SK-N-MC (cell line): Measurements from ENCODE around the gene COX4I2.

Experiments
- DNase-seq: peaks from one replicate; pipeline ENCODE4 v3.0.0-alpha.2; 2011; ENCODE audit warnings: low read depth, low spot score
- H3K27ac ChIP-seq: fragments of 200-600 bp; sonication (generic); 2 replicates; pipeline ENCODE4 v1.5.1; 2016; ENCODE audit warnings: mixed run types
- H3K36me3 ChIP-seq: fragments of 200-600 bp; sonication (generic); 2 replicates; pipeline ENCODE4 v1.6.1; 2017; ENCODE audit warnings: antibody characterized with exemption, low read length, mixed read lengths; ENCODE audit not compliant: insufficient read depth
- H3K4me3 ChIP-seq: fragments of 200-600 bp; sonication (generic); 2 replicates; pipeline ENCODE4 v1.5.1; 2016
- H3K9ac ChIP-seq: fragments of 200-600 bp; sonication (generic); 2 replicates; pipeline ENCODE4 v1.8.0; 2017; ENCODE audit warnings: mixed run types, mixed read lengths; ENCODE audit not compliant: insufficient read length
- H3K9me3 ChIP-seq: fragments of 200-600 bp; sonication (generic); 2 replicates; pipeline ENCODE4 v1.6.1; 2017; ENCODE audit warnings: low read depth, mild to moderate bottlenecking, antibody characterized with exemption, low read length, moderate library complexity, mixed read lengths
- EZH2 ChIP-seq: fragments of 200-600 bp; sonication (generic); IDR thresholded peaks from one replicate; pipeline ENCODE4 v1.6.1; 2017; ENCODE audit warnings: antibody characterized with exemption
- FOXP2 ChIP-seq: optimal IDR thresholded peaks from 2 replicates; pipeline ENCODE3; 2011; ENCODE audit warnings: mild to moderate bottlenecking, moderate library complexity; ENCODE audit not compliant: insufficient read depth; ENCODE audit errors: extremely low read length, control extremely low read depth
- POLR2AphosphoS5 ChIP-seq: IDR thresholded peaks from 2 replicates; pipeline ENCODE4 v1.6.1; 2012; ENCODE audit warnings: mild to moderate bottlenecking, low read depth, low read length, borderline replicate concordance

The COX4I2 gene

DNA sequence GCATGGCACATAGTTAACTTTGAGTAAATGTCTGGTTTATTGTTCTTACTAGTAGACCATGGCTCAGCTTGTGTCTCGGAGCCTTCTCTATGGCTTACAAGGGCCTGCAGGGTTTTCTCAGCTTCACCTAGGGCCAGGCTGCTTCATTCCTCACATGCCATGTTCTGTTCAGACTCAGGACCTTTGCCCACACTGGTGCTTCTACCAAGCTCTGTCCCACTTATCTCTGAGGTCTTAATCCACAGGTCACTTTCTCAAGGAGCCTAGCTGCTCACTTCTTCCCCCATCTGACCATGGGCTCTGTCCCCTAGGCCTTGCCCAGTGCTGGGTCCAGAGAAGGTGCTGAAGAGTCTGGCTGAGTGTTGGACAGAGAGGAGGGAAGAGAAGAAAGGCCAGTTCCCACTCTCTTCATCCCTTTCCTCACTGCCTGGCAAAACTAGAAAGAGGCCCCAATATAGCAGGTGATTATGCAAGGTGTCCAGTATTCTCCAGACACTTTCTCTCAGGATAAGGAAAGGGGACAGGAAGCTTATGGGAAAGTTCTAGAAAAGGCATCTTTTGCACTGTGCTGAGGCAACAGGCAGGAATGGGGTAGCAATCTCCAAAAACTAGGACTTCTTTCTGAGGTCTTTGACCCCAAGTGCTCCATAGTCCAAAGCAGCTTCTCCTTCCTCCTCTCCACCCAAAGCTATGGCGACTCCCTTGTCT lies 40.0 kb downstream of the COX4I2 start:
- TF ChIP-seq FOXP2 (no peak), POLR2AphosphoS5 (no peak), EZH2 (no peak)
- DNase-seq, result no peak
- no peaks in the 10 kb centered on the region for H3K9me3 ChIP-seq
- no peaks in the 10 kb centered on the region for H3K36me3 ChIP-seq
- H3K4me3 ChIP-seq, result no peak overlapping the region
- no peak overlapping the region for H3K27ac ChIP-seq
- H3K9ac ChIP-seq, result no peak overlapping the region

DNA sequence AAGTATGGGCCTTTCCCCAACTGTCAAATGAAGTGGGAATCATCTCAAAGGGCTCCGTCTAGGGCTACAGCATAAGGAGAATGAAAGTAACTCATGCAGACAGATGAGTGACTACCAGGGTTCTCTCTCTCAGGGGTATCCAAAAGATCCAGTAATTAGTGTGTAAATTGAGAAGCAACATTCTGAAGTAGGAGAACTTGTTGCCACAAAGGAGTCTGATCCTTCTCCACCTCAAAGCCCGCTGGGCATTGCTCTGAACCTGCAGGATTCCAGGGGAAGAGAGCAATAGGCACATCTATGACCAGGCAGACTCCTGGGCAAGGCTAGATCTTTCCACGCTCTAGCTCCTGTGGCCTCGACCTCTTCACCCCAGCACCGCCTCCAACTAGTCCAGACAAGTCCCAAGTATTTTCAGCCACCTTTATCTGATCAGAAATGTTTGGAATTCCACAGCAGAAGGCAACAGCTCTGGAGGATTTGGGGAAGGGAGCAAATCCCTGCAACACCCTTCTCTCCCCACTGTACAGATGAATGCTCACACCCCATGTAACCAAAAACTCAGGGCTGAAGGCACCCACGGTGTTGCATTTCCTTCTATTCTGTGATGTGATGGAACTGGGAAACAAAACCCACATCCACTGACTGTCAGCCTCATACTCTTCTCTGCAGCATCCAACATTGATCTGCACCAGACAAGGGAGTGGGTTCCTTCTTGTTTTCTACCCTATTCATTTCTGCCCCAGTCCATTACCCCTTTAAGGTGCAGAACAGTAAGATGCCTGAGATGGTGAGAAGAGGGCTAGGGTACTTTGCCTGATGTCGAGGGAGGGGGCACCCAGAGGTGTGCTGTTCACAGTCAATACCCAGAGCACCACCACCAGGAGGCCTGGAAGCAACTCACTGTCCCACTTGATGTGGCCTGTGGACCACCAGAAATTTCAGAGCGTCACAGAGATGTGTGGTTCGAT lies 41.0 kb downstream of the COX4I2 start:
- TF ChIP-seq EZH2, result no peak
- TF ChIP-seq POLR2AphosphoS5, result no peak
- TF ChIP-seq FOXP2, result no peak
- no peak for DNase-seq
- no peaks in the 10 kb centered on the region for H3K36me3 ChIP-seq
- no peak overlapping the region for H3K4me3 ChIP-seq
- no peaks in the 10 kb centered on the region for H3K9me3 ChIP-seq
- no peak overlapping the region for H3K9ac ChIP-seq
- no peak overlapping the region for H3K27ac ChIP-seq

DNA sequence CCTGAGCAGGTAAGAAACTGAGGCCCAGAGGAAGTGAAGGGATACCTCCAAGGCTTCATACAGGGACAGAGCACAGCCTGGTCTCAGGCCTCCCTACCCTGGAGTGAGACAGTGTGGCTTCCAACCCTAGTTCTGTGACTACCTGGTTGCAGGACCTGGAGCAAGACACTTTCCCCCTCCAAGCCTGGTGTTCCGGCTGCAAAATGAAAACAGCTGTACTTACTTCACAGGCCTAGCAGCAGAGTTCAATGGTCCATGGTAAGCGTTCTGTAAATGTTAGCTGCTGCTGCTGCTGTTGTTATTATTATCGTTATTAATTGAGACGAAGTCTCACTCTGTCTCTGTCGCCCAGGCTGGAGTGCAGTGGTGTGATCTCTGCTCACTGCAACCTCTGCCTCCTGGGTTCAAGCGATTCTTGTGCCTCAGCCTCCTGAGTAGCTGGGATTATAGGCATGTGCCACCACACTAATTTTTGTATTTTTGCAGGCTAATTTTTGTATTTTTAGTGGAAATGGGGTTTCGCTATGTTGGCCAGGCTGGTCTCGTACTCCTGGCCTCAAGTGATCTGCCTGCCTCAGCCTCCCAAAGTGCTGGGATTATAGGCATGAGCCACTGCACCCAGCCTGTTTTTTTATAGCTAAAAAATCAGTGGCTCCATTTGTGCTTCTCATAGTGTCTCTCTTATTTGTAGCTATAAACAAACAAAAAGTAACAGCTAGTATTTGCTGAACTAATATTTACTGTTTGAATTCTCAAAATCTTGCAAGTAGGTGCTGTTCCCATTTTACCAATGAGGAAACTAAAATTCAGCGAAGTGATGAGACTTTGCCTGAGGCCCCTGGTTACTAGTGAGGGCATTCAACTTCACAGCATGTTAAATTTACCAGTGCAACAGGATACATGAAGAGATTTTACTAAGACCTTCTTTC lies 41.9 kb downstream of the COX4I2 start:
- Histone ChIP-seq H3K4me3 (no peak overlapping the region), H3K36me3 (no peaks in the 10 kb centered on the region), H3K9me3 (no peaks in the 10 kb centered on the region), H3K9ac (no peak overlapping the region), H3K27ac (no peak overlapping the region)
- no peak for DNase-seq
- TF ChIP-seq FOXP2 (no peak), EZH2 (no peak), POLR2AphosphoS5 (no peak)

DNA sequence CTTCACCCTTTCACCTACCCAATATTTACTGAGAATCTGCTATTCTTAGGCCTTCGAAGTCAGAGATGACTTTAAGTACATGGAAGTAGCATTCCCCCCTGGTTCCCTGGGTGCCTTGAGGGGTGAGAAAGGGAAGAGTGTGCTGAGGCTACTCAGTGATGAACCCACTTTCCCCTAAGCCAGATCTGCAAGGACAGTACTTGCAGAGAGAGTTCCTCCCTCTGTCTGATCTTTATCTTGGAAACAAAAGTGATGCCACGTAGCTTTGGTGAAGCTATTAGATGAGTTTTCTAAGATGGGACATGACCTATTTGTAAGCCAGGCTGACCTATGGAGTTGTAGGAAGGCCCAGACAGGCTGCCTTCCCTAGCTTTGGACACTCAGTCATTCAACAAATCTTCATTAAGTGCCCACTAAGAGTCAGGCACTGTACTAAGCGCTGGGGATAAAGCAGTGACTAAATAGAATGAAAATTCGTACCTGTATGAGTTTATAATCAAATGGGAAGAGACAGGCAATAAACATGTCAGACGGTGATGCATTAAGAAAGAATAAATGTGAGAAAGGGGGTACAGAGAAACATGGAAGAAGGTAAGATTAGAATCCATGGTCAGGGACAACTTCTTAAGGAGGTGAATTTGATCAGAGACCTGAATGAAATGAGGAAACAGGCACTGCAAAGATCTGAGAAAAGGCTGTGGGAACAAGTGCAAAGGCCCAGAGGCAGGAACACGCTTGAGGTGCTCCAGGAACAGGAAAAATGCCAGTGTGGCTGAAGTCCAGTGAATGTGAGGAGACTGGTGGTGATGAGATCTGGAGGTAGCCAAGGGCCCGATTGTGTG lies 42.8 kb downstream of the COX4I2 start:
- Histone ChIP-seq H3K36me3 (no peaks in the 10 kb centered on the region), H3K9me3 (no peaks in the 10 kb centered on the region), H3K4me3 (no peak overlapping the region), H3K27ac (no peak overlapping the region), H3K9ac (no peak overlapping the region)
- TF ChIP-seq POLR2AphosphoS5, result no peak
- TF ChIP-seq FOXP2, result no peak
- TF ChIP-seq EZH2, result no peak
- DNase-seq, result no peak

DNA sequence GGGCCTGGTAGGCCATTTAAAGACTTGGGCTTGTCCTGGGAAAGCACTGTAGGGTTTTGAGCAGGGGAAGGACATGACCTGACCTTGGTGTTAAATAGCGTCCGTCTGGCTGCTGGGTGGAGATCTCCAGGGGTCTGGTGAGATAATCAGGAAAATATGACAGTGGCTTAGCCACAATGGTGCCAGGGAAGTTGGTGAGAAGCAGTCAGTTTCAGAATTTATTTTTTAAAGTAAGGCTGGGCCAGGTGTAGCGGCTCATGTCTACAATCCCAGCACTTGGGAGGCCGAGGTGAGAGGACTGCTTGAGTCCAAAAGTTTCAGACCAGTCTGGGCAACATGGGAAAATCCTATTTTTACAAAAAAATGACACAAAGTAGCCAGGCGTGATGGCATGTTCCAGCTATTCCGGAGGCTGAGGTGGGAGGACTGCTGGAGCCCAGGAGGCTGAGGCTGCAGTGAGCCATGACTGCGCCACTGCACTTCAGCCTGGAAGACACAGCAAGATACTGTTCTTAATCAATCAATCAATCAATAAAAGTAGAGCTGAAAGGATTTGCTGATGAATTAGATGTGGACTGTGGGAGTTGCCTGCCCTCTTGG lies 43.5 kb downstream of the COX4I2 start:
- no peak overlapping the region for H3K9ac ChIP-seq
- TF ChIP-seq EZH2, result no peak
- TF ChIP-seq FOXP2, result no peak
- no peak for TF ChIP-seq POLR2AphosphoS5
- H3K9me3 ChIP-seq, result no peaks in the 10 kb centered on the region
- H3K4me3 ChIP-seq, result no peak overlapping the region
- no peaks in the 10 kb centered on the region for H3K36me3 ChIP-seq
- no peak overlapping the region for H3K27ac ChIP-seq
- DNase-seq, result no peak

DNA sequence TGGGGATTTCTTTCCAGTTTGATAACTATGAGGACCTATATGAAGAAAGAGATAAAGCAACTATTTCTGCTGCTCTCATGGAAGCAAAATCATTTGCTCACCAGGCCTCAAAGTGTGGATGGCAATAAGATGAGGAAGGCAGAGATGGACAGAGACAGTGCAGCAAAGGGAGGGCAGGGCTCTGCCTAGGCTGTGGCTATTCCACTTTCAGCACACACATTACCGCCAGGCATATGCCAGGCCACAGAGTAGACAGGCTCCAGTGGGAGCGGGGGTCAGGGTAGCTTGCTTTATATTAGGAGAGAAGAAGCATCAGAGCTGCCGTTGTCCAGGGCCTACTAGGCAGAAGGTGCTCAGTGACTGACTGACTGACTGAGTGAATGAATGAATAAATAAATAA lies 44.1 kb downstream of the COX4I2 start:
- Histone ChIP-seq H3K9ac (no peak overlapping the region), H3K27ac (no peak overlapping the region)

DNA sequence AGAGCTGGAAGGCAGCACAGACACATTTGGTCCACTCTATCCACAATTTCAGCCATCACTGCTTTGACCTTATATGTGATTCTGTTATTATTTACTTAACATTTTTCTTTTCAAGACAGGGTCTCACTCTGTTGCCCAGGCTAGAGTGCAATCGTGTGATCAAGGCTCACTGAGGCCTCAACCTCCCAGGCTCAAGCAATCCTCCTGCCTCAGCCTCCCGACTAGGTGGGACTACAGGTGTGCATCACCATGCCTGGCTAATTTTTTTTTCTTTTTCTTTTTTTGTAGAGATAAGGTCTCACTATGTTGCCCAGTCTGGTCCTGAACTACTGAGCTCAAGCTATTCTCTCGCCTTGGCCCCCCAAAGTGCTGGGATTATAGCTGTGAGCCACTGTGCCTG lies 44.6 kb downstream of the COX4I2 start:
- no peak overlapping the region for H3K27ac ChIP-seq
- no peaks in the 10 kb centered on the region for H3K9me3 ChIP-seq
- no peak for DNase-seq
- H3K4me3 ChIP-seq, result no peak overlapping the region
- TF ChIP-seq POLR2AphosphoS5, result no peak
- TF ChIP-seq EZH2, result no peak
- no peak for TF ChIP-seq FOXP2
- no peaks in the 10 kb centered on the region for H3K36me3 ChIP-seq
- no peak overlapping the region for H3K9ac ChIP-seq

More for the DNA sequence above, 44.1 kb downstream of the COX4I2 start:
- Histone ChIP-seq H3K4me3 (no peak overlapping the region), H3K9me3 (no peaks in the 10 kb centered on the region), H3K36me3 (no peaks in the 10 kb centered on the region)
- TF ChIP-seq POLR2AphosphoS5, result no peak
- TF ChIP-seq EZH2, result no peak
- TF ChIP-seq FOXP2, result no peak
- DNase-seq, result no peak
